Dedifferentiated amniotic fluid mesenchymal stem cell (primary cell): Measurements from ENCODE around the gene SLC25A31.

Experiments
- DNase-seq: peaks from one replicate; pipeline ENCODE4 v3.0.0-alpha.2; 2016; ENCODE audit errors: extremely low spot score

The SLC25A31 gene

GRCh38 chr4:127730142-127730913, at the start of gene SLC25A31:
TSS of gene SLC25A31 (plus strand) at chr4:127730400. CDS start at chr4:127730546, 146 bp downstream.
- no peak for DNase-seq

GRCh38 chr4:127685292-127685691, 44.9 kb upstream of the SLC25A31 start:
- DNase-seq, result no peak

- DNase-seq, result no peak
Measured at GRCh38 chr4:127686658-127687057, 43.5 kb upstream of the SLC25A31 start.

GRCh38 chr4:127687580-127687979, 42.6 kb upstream of the SLC25A31 start:
- no peak for DNase-seq

GRCh38 chr4:127698789-127699200, 31.4 kb upstream of the SLC25A31 start:
- DNase-seq, result peak; percentile 45

- DNase-seq, result no peak
Measured at GRCh38 chr4:127708985-127709384, 21.2 kb upstream of the SLC25A31 start.

GRCh38 chr4:127709456-127709855, 20.7 kb upstream of the SLC25A31 start:
- DNase-seq, result no peak

- DNase-seq, result no peak
Measured at GRCh38 chr4:127731406-127731805, 1.2 kb downstream of the SLC25A31 start.

GRCh38 chr4:127732623-127733328, 2.6 kb downstream of the SLC25A31 start:
- DNase-seq, result peak; percentile 66

- DNase-seq, result no peak
Measured at GRCh38 chr4:127734976-127735375, 4.8 kb downstream of the SLC25A31 start.

GRCh38 chr4:127737295-127737694, 7.1 kb downstream of the SLC25A31 start:
- DNase-seq, result no peak

GRCh38 chr4:127741247-127741646, 11.0 kb downstream of the SLC25A31 start:
- no peak for DNase-seq

- no peak for DNase-seq
Measured at GRCh38 chr4:127747883-127748282, 17.7 kb downstream of the SLC25A31 start.

- DNase-seq, result no peak
Measured at GRCh38 chr4:127748957-127749356, 18.8 kb downstream of the SLC25A31 start.

GRCh38 chr4:127756906-127757305, 26.7 kb downstream of the SLC25A31 start:
- no peak for DNase-seq

GRCh38 chr4:127759228-127759820, 29.1 kb downstream of the SLC25A31 start:
- no peak for DNase-seq

- no peak for DNase-seq
Measured at GRCh38 chr4:127759893-127760292, 29.7 kb downstream of the SLC25A31 start.

GRCh38 chr4:127771535-127772275, 41.5 kb downstream of the SLC25A31 start:
- no peak for DNase-seq

- DNase-seq, result no peak
Measured at GRCh38 chr4:127772769-127773671, 42.8 kb downstream of the SLC25A31 start.

- no peak for DNase-seq
Measured at GRCh38 chr4:127775843-127776242, 45.6 kb downstream of the SLC25A31 start.

GRCh38 chr4:127776620-127777019, 46.4 kb downstream of the SLC25A31 start:
- no peak for DNase-seq
